CD4-positive, alpha-beta T cell treated with Interleukin-12 subunit alpha and Interleukin-12 subunit beta, for 1 hour (primary cell): ENCODE data around the gene ZNF787.

Source experiments
- DNase-seq: peaks from one replicate; pipeline ENCODE4 v3.0.0-alpha.2; 2020

Gene ZNF787

DNA sequence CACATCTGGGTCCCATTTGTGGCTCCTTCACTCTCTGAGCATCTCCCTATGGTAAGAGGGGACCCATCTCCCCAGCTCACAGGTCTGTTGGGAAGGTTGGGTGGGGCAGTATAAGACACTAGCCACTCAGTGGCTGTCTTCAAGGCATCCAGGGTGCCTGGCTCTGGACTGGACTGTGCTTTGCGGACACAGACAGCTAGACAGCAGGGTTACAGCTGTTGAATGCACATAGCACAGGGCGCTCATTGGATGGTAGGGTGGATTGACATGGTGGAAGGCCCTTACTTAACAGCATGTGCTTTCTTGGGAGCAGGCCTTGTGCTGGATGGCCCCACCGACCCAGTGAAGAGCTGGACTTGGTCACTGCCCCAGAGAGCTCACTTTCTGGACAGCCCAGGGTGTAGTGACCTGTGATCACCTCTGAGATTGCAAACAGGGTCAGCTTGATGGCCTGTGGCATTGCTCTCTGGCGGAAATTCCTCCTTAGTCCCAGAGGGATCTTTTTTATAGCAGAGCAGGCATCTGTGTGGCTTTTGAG lies 21.9 kb upstream of the ZNF787 start:
- no peak for DNase-seq

DNA sequence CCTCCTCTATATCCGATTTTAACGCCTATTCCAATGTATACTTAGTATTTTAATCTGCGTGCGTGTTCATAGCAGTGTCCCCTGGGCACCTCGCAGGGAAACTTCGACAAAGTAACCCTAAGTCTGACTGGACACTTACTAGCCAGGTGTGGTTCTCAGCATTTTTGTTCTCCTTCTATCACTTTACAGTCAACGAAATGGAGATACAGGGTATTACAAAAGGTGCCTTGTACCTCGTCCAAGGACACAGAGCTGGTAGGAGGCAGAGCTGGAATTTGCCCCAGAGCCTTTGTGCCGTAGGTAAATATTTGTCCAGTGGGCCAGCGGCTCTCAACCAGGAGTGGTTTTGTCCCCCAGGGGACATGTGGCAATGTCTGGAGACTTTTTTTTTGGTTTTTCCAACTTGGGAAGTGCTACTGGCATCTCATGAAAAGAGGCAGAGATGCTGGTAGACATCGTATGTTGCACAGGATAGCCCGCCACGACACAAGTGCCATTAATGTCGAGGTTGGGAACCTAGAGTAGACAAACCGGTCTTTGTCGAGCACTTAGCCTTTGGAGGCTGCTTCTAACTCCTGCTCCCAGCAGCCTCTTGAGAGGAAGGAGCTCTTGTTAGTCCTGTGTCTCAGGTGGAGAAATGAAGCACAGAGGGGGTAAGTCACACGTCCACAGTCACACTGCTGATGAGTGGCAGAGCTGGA lies 21.1 kb upstream of the ZNF787 start:
- DNase-seq, result no peak

GRCh38 chr19:56141417-56141993 lies 20.4 kb upstream of the ZNF787 start:
- peak; percentile 34 for DNase-seq

GRCh38 chr19:56140583-56141416 lies 19.7 kb upstream of the ZNF787 start, which contains the start of gene ZNF444:
Gene ZNF444 (plus strand): TSS chr19:56141287. CDS start chr19:56146912, 5,625 bp downstream.
- DNase-seq, result peak; percentile 100

- no peak for DNase-seq
Measured at GRCh38 chr19:56139847-56140582, 18.9 kb upstream of the ZNF787 start.

GRCh38 chr19:56138069-56138468 lies 17.0 kb upstream of the ZNF787 start:
- no peak for DNase-seq

GRCh38 chr19:56137405-56137804 lies 16.3 kb upstream of the ZNF787 start:
- DNase-seq, result no peak

DNA sequence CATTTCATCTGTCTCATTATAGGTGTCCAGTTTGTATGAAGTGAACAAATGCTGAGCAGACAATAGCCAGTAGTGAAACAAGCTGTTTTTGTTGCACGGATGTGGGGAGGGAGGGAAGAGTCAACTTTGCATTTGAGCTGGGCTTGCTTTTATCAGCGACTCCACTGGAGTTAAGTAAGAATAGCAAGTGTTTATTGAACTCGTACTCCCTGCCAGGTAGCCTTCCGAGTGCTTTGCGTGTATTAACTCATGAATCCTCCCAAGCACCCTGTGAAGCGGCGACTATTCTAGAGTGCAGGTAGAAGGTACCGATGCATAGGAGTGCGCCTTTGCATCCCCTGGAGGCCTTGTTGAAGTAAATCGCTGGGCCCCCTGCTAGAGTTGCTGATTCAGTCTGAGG lies 15.3 kb upstream of the ZNF787 start:
- DNase-seq, result no peak

- no peak for DNase-seq
Measured at GRCh38 chr19:56134654-56134921, 13.5 kb upstream of the ZNF787 start.

DNA sequence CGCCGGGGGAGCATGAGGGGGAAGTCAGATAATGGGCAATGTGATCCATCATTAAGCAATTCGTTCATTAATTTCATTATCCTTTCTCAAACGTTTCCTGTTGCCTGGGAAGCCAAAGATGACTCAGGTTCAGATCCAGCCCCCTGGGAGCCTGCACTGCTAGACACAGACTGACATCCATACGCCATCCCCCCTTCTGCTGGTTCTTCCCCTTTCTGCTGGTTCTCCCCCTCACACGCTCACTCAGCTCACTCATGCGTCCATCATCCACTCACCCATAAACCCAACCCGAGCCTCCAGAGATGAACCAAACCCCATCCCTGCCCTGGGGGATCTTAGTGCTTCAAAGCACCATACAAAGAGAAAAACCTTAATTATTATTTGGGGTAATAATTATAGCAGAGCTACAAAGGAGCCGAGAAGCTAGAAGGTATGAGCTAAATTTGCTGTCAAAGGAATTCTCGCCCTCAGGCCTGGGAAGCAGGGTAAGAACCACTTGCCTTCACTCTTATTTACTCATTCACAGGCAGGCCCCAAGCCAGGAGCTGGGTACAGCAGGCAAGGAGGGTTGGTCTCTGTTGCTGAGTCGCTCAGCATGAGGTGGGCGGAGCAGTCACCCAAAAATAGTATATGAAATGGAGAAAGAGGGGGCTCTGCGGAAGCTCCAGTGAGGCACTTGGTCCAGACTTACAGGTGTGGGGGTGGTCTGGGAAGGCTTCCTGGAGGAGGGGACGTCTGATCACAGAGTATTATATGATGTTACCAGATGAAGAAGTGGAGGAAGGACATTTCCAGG lies 13.0 kb upstream of the ZNF787 start:
- no peak for DNase-seq

- no peak for DNase-seq
Measured at GRCh38 chr19:56132316-56132822, 11.3 kb upstream of the ZNF787 start.

- no peak for DNase-seq
Measured at GRCh38 chr19:56131651-56132050, 10.6 kb upstream of the ZNF787 start.

GRCh38 chr19:56130006-56130405 lies 8.9 kb upstream of the ZNF787 start:
- no peak for DNase-seq

- no peak for DNase-seq
Measured at GRCh38 chr19:56126983-56127780, 6.1 kb upstream of the ZNF787 start.

GRCh38 chr19:56125806-56126590 lies 4.9 kb upstream of the ZNF787 start:
- DNase-seq, result no peak

- no peak for DNase-seq
Measured at GRCh38 chr19:56124578-56124977, 3.5 kb upstream of the ZNF787 start.

DNA sequence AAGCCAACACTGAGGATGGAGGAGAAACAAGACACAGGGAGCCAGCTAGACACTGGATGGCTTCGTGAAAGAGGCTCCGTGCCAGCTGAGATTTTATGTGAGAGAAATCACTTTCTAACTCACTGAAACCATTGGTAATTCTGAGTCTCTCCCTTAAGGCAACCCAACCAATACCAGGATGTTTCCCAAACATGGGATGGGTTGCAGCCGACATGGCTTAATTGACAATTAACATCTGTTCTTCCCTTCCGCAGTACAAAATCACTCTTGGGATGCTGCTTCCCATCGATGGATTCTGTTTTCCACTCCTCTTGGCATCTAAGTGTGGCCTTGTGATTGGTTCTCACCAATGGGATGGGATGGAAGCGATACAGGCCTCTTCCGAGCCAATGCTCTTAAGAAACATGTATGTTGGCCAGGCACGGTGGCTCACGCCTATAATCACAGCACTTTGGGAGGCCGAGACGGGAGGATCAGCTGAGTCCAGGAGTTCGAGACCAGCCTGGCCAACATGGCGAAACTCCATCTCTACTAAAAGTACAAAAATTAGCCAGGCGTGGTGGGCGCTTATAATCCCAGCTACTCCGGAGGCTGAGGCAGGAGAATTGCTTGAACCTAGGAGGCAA lies 2.3 kb upstream of the ZNF787 start:
- no peak for DNase-seq

DNA sequence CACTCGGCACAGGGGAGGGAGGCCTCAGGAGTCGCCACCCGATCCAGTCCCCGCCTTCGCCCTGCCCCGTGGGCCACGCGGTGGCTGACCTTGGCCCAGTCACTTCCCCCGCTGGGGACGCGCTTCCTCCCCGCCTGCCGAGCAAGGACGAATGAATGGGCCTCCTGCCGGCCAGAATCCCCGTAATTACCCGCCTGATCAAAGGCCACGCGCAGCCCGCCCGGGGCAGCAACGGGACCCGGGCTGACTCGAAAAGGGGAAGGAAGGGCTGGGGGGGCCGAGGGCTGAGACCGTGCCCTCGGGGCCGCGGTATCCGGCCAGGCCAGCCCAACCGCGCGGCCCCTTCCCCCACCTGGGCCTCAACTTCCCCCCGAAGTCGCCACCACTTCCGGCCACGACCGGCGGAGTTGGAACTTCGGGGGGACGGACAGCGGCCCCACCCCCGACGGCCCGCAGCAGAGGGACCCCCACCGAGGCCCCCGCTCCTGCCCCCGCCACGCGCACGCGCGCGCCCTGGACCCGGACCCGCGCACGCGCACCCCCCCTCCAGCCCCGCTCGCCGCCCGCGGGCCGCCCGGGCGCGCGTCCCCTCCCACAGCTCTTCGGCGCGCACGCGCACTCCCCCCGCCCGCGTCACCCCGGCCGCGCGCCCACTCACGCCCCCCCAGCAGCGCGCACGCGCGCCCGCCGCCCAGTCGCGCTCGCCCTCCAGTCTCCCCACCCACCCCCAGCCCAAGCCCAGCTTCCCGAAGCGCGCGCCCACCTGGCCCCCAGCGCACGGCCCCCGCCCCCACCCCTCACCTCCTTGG lies 520 bp downstream of the ZNF787 start:
- DNase-seq, result peak; percentile 88

DNA sequence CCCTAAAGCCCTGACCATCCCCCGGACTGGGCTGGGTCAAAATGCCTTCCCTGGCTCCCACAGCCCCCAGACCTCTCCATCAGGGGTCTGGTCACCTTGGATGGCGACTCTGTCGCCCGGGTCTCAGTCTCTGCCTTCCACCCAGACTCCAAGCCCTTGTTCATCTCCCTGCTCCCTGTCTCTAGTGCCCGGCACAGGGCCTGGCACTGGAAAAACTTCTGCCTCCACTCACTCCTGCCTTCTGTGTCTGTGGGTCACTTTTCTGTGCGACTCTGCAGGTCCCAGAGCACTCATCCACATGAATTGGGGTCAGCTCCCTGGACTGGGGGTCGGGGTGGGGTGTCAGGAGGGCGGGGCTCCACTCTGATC lies 1.1 kb downstream of the ZNF787 start:
- no peak for DNase-seq
